Neural cell (in vitro differentiated cells): ENCODE measurements around the gene PRAME. TPM values are rescaled to one million over a fixed set of nuclear protein-coding genes. Genes with fewer than 3 reads are reported as not detected.

ENCODE experiments used
- H2AFZ ChIP-seq: fragments of 200-600, 300-800 bp; sonication (generic), shearing (Covaris generic); 2 replicates; pipeline ENCODE4 v1.6.0; 2014; ENCODE audit warnings: low read depth, mild to moderate bottlenecking, antibody characterized with exemption, low read length, moderate library complexity
- H3F3A ChIP-seq: fragments of 200-600 bp; shearing (Covaris generic); 2 replicates; pipeline ENCODE4 v1.6.1; 2016; ENCODE audit warnings: mild to moderate bottlenecking, moderate library complexity, mixed read lengths, antibody characterized with exemption, low read length; ENCODE audit not compliant: insufficient read depth, poor library complexity, severe bottlenecking
- H3K27ac ChIP-seq: fragments of 200-600, 300-800 bp; sonication (generic), shearing (Covaris generic); 2 replicates; pipeline ENCODE4 v1.5.1; 2014; ENCODE audit warnings: mild to moderate bottlenecking, low read length, moderate library complexity
- H3K27me3 ChIP-seq: fragments of 300-800, 200-600 bp; sonication (generic), shearing (Covaris generic); 2 replicates; pipeline ENCODE4 v1.6.0; 2014; ENCODE audit warnings: mild to moderate bottlenecking, low read depth, low read length, moderate library complexity; ENCODE audit not compliant: insufficient read depth
- H3K36me3 ChIP-seq: fragments of 300-800, 200-600 bp; sonication (generic), shearing (Covaris generic); 2 replicates; pipeline ENCODE4 v1.5.1; 2014; ENCODE audit warnings: mild to moderate bottlenecking, antibody characterized with exemption, low read length, moderate library complexity; ENCODE audit not compliant: insufficient read depth
- H3K4me2 ChIP-seq: fragments of 300-800, 200-600 bp; sonication (generic), shearing (Covaris generic); 2 replicates; pipeline ENCODE4 v1.6.0; 2014; ENCODE audit warnings: mild to moderate bottlenecking, low read length
- H3K4me3 ChIP-seq: fragments of 300-800, 200-600 bp; sonication (generic), shearing (Covaris generic); 2 replicates; pipeline ENCODE4 v1.5.1; 2014; ENCODE audit warnings: mild to moderate bottlenecking, low read length, moderate library complexity
- H3K79me2 ChIP-seq: fragments of 200-600 bp; shearing (Covaris generic); replicated peaks from 2 replicates; pipeline ENCODE4 v1.6.0; 2014; ENCODE audit warnings: mild to moderate bottlenecking, low read length, moderate library complexity; ENCODE audit not compliant: insufficient read depth
- H3K9ac ChIP-seq: fragments of 300-800, 200-600 bp; sonication (generic), shearing (Covaris generic); 2 replicates; pipeline ENCODE4 v1.6.1; 2016; ENCODE audit warnings: mild to moderate bottlenecking, low read length, mixed read lengths
- H3K9me2 ChIP-seq: fragments of 200-600 bp; shearing (Covaris generic); 2 replicates; pipeline ENCODE4 v1.6.1; 2016; ENCODE audit warnings: mild to moderate bottlenecking, low read length, mixed read lengths; ENCODE audit not compliant: insufficient read depth
- H3K9me3 ChIP-seq: fragments of 200-600, 300-800 bp; sonication (generic), shearing (Covaris generic); 2 replicates; pipeline ENCODE4 v1.6.1; 2016; ENCODE audit warnings: mild to moderate bottlenecking, mixed run types, low read length, moderate library complexity, mixed read lengths
- H4K20me1 ChIP-seq: fragments of 200-600 bp; shearing (Covaris generic); 2 replicates; pipeline ENCODE4 v1.6.1; 2016; ENCODE audit warnings: mild to moderate bottlenecking, mixed run types; ENCODE audit not compliant: insufficient read depth
- EP300 ChIP-seq: fragments of 450-650 bp; conservative IDR thresholded peaks from 2 replicates; pipeline ENCODE4 v1.6.1; 2014; ENCODE audit warnings: antibody characterized with exemption, mild to moderate bottlenecking, moderate library complexity; ENCODE audit not compliant: poor library complexity, severe bottlenecking
- EZH2 ChIP-seq: fragments of 200-600, 300-800 bp; shearing (Covaris generic), sonication (generic); IDR thresholded peaks from 2 replicates; pipeline ENCODE4 v1.6.1; 2014; ENCODE audit warnings: antibody characterized with exemption, low read length, borderline replicate concordance, mild to moderate bottlenecking; ENCODE audit not compliant: insufficient read depth, poor library complexity, severe bottlenecking
- MXI1 ChIP-seq: fragments of 450-650 bp; conservative IDR thresholded peaks from 2 replicates; pipeline ENCODE4 v1.6.1; 2014; ENCODE audit warnings: antibody characterized with exemption, mild to moderate bottlenecking; ENCODE audit not compliant: poor library complexity, severe bottlenecking
- POLR2AphosphoS5 ChIP-seq: IDR thresholded peaks from 2 replicates; pipeline ENCODE4 v1.6.1; 2012
- RAD21 ChIP-seq: fragments of 450-650 bp; conservative IDR thresholded peaks from 2 replicates; pipeline ENCODE4 v1.6.1; 2014; ENCODE audit warnings: antibody characterized with exemption, mild to moderate bottlenecking, moderate library complexity
- SMC3 ChIP-seq: fragments of 450-650 bp; conservative IDR thresholded peaks from 2 replicates; pipeline ENCODE4 v1.6.1; 2014; ENCODE audit warnings: antibody characterized with exemption, mild to moderate bottlenecking, moderate library complexity; ENCODE audit not compliant: poor library complexity
- TAF1 ChIP-seq: IDR thresholded peaks from 2 replicates; pipeline ENCODE4 v1.6.1; 2012; ENCODE audit warnings: low read depth
- polyA plus RNA-seq: library from polyadenylated mRNA; depleted of rRNA; stranded (reverse); fragments of >200 nt; gene quantifications from 2 replicates; pipeline ENCODE4 v1.2.3, GENCODE V29; 2014
- TF ChIP-seq, protein P1 (sequence below): IDR thresholded peaks from 2 replicates; pipeline ENCODE4 v1.6.1; 2012; ENCODE audit warnings: borderline replicate concordance
- TF ChIP-seq, protein P2 (sequence below): fragments of 450-650 bp; IDR thresholded peaks from 2 replicates; pipeline ENCODE4 v1.5.1; 2014; ENCODE audit warnings: antibody characterized with exemption, mild to moderate bottlenecking, moderate library complexity; ENCODE audit not compliant: poor library complexity, severe bottlenecking

Gene PRAME
- polyA plus RNA-seq, 1 donor from 2014 or later: not detected

DNA sequence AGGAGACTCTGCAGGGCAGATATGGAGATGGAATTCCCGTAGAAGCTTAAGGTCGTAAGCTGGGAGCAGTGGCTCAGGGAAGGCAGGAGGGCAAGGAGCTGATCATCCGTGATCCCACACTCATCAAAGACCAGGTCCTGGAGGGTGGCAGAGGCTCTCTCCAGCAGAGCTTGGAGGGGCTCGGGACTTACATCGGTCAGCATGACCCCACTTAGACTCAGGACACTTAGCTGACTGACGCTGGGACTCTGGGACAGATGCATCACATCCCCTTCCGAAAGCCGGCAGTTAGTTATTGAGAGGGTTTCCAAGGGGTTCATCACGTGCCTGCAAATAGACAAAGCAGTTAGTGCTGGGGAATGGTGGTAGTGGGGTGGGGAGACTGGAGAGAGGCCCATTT lies 10.7 kb downstream of the PRAME start:
- H3K9ac ChIP-seq: no peak overlapping the region
- H3K27me3 ChIP-seq: no peaks in the 10 kb centered on the region
- H3K79me2 ChIP-seq: no peaks in the 10 kb centered on the region
- no peaks in the 10 kb centered on the region for H3K36me3 ChIP-seq
- no peak overlapping the region for H3K4me3 ChIP-seq
- H3K4me2 ChIP-seq: no peak overlapping the region
- no peaks in the 10 kb centered on the region for H4K20me1 ChIP-seq
- H3K27ac ChIP-seq: no peak overlapping the region
- no peaks in the 10 kb centered on the region for H3F3A ChIP-seq
- TF ChIP-seq, protein P1, sequence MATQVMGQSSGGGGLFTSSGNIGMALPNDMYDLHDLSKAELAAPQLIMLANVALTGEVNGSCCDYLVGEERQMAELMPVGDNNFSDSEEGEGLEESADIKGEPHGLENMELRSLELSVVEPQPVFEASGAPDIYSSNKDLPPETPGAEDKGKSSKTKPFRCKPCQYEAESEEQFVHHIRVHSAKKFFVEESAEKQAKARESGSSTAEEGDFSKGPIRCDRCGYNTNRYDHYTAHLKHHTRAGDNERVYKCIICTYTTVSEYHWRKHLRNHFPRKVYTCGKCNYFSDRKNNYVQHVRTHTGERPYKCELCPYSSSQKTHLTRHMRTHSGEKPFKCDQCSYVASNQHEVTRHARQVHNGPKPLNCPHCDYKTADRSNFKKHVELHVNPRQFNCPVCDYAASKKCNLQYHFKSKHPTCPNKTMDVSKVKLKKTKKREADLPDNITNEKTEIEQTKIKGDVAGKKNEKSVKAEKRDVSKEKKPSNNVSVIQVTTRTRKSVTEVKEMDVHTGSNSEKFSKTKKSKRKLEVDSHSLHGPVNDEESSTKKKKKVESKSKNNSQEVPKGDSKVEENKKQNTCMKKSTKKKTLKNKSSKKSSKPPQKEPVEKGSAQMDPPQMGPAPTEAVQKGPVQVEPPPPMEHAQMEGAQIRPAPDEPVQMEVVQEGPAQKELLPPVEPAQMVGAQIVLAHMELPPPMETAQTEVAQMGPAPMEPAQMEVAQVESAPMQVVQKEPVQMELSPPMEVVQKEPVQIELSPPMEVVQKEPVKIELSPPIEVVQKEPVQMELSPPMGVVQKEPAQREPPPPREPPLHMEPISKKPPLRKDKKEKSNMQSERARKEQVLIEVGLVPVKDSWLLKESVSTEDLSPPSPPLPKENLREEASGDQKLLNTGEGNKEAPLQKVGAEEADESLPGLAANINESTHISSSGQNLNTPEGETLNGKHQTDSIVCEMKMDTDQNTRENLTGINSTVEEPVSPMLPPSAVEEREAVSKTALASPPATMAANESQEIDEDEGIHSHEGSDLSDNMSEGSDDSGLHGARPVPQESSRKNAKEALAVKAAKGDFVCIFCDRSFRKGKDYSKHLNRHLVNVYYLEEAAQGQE: no peak
- TF ChIP-seq, protein P2, sequence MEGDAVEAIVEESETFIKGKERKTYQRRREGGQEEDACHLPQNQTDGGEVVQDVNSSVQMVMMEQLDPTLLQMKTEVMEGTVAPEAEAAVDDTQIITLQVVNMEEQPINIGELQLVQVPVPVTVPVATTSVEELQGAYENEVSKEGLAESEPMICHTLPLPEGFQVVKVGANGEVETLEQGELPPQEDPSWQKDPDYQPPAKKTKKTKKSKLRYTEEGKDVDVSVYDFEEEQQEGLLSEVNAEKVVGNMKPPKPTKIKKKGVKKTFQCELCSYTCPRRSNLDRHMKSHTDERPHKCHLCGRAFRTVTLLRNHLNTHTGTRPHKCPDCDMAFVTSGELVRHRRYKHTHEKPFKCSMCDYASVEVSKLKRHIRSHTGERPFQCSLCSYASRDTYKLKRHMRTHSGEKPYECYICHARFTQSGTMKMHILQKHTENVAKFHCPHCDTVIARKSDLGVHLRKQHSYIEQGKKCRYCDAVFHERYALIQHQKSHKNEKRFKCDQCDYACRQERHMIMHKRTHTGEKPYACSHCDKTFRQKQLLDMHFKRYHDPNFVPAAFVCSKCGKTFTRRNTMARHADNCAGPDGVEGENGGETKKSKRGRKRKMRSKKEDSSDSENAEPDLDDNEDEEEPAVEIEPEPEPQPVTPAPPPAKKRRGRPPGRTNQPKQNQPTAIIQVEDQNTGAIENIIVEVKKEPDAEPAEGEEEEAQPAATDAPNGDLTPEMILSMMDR: no peak
- TF ChIP-seq TAF1: no peak
- no peak for TF ChIP-seq POLR2AphosphoS5
- TF ChIP-seq SMC3: no peak
- no peak for TF ChIP-seq EP300
- TF ChIP-seq MXI1: no peak
- TF ChIP-seq RAD21: no peak
- TF ChIP-seq EZH2: no peak
- no peak overlapping the region for H2AFZ ChIP-seq
- H3K9me2 ChIP-seq: no peaks in the 10 kb centered on the region
- no peaks in the 10 kb centered on the region for H3K9me3 ChIP-seq

DNA sequence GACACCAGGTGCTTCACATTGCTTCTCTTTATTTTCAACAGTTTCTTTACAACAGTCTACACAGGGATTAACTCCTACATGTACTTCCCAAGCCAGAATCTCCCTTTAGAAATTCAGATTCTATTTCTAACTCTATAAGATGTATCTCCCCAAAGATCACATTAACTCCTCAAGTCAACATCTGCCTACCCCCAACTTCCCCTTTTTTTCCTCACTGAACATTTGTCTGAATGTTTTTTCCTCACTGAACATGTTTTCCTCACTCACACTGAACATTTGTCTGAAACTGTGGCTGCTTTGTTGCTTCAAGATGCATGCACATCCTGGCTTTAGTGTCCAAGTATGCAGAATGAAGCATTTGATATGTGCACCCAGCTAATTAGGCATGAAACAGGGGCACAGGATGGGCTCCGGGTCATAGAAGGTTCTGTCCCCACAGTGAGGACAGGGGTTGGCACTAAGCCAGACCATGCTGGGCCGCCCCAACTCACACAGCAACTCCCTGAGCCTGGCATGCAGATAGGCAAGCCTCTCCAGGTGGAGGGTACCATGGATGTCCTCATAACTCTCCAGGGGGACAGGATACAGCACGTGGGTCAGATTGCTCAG lies 11.3 kb downstream of the PRAME start:
- no peaks in the 10 kb centered on the region for H3K36me3 ChIP-seq
- no peak overlapping the region for H3K4me2 ChIP-seq
- no peaks in the 10 kb centered on the region for H3K79me2 ChIP-seq
- H3F3A ChIP-seq: no peaks in the 10 kb centered on the region
- no peak overlapping the region for H3K27ac ChIP-seq
- no peaks in the 10 kb centered on the region for H3K27me3 ChIP-seq
- no peak overlapping the region for H3K4me3 ChIP-seq
- H3K9me2 ChIP-seq: no peaks in the 10 kb centered on the region
- TF ChIP-seq POLR2AphosphoS5: no peak
- TF ChIP-seq MXI1: no peak
- no peak overlapping the region for H2AFZ ChIP-seq
- H3K9ac ChIP-seq: no peak overlapping the region
- no peaks in the 10 kb centered on the region for H3K9me3 ChIP-seq
- no peaks in the 10 kb centered on the region for H4K20me1 ChIP-seq
